Measurements from ENCODE around the gene PM20D2. TPM values are rescaled to one million over a fixed set of nuclear protein-coding genes. Genes with fewer than 3 reads are reported as not detected.

PM20D2 gene
- total and polyA plus RNA-seq, 3 donors from 2014 or later: 4.4 to 7.1 (median 6.9) TPM

DNA sequence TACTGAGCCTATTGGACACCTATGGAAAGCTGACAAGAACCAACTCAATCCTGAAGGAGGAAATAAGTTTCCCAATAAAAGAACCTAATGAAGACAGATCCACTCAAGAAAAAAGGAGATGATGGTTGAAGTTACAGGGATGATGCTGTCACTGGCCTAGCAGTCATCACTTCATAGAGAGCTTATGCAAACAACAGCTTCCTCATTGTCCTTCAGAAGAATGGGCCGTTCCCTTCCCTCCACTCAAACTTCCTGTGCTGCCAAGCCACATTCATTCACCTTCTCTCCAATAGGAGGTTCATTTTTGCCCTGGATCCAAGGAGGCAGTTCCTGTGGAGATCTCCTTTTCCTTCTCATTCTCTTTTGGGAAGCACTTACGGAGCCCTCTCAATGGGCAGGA, 13.8 kb upstream of the PM20D2 start:
- H3K9me3 ChIP-seq: no peaks in the 10 kb centered on the region
- no peaks in the 10 kb centered on the region for H3K36me3 ChIP-seq (ENCODE audit: low read depth, missing control alignments)
- no peak for TF ChIP-seq POLR2A (IDR thresholded peaks at IDR 0.05)
- TF ChIP-seq, protein P1, sequence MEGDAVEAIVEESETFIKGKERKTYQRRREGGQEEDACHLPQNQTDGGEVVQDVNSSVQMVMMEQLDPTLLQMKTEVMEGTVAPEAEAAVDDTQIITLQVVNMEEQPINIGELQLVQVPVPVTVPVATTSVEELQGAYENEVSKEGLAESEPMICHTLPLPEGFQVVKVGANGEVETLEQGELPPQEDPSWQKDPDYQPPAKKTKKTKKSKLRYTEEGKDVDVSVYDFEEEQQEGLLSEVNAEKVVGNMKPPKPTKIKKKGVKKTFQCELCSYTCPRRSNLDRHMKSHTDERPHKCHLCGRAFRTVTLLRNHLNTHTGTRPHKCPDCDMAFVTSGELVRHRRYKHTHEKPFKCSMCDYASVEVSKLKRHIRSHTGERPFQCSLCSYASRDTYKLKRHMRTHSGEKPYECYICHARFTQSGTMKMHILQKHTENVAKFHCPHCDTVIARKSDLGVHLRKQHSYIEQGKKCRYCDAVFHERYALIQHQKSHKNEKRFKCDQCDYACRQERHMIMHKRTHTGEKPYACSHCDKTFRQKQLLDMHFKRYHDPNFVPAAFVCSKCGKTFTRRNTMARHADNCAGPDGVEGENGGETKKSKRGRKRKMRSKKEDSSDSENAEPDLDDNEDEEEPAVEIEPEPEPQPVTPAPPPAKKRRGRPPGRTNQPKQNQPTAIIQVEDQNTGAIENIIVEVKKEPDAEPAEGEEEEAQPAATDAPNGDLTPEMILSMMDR (IDR thresholded peaks at IDR 0.05): no peak
- WGBS, 2 donors: 86 to 88% methylated on average over 2 of the region's 2 CpGs
- DNase-seq: no peak
- intact Hi-C loops (cut with DNase I; ENCODE audit: low total_unique reads): no loop called here
- H3K27ac ChIP-seq: no peak overlapping the region
- no peak overlapping the region for H3K4me3 ChIP-seq
- no peaks in the 10 kb centered on the region for H3K4me1 ChIP-seq
- no peaks in the 10 kb centered on the region for H3K27me3 ChIP-seq

DNA sequence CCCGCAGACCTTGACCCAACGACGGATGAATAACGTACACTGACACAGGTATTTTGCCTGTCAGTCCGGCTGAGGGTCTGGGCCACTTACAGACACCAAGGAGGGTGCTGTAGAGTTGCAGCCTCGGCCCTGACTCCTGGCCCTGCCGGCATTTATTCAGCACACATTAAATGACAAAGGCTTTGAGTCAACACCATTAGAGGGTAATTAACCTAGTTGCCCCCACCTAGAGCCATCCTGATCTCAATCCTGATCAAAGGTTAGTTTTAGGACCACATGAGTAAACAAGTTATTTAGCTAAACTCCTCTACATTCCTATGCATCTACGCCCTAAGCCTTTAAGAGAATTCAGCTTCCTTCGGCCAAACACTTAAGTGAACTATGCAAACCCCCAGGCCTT, 11.9 kb upstream of the PM20D2 start:
- H3K4me1 ChIP-seq: no peaks in the 10 kb centered on the region
- WGBS, 2 donors: 78 to 85% methylated on average over 9 of the region's 9 CpGs
- H3K27ac ChIP-seq: no peak overlapping the region
- H3K36me3 ChIP-seq (ENCODE audit: low read depth, missing control alignments): no peaks in the 10 kb centered on the region
- intact Hi-C loops (cut with DNase I; ENCODE audit: low total_unique reads): no loop called here
- H3K4me3 ChIP-seq: no peak overlapping the region
- DNase-seq: no peak
- no peaks in the 10 kb centered on the region for H3K9me3 ChIP-seq
- TF ChIP-seq, protein P1 (IDR thresholded peaks at IDR 0.05): no peak
- TF ChIP-seq POLR2A (IDR thresholded peaks at IDR 0.05): no peak
- no peaks in the 10 kb centered on the region for H3K27me3 ChIP-seq

DNA sequence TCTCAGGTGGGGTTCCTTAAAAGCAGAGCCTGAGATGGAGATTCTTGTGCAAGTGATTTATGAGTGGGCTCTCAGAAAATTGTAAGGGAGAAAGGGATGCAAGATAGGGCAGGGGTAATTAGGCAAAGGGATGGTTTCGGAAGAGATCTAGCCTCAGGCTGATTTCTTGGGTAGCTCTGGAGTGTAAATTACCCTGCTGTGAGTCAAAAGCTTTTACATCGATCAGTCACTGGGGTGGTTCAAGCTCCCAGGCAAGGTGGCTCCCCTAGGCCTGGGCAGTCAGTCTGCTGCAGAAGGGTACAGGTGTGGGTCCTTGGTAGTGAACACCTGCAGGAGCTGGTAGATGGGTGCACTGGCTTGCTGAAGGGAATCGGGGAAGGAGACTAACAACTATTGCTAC, 11.1 kb upstream of the PM20D2 start:
- no peak overlapping the region for H3K4me3 ChIP-seq
- TF ChIP-seq, protein P1 (IDR thresholded peaks at IDR 0.05): no peak
- TF ChIP-seq POLR2A (IDR thresholded peaks at IDR 0.05): no peak
- no peaks in the 10 kb centered on the region for H3K36me3 ChIP-seq (ENCODE audit: low read depth, missing control alignments)
- H3K27me3 ChIP-seq: no peaks in the 10 kb centered on the region
- intact Hi-C loops (cut with DNase I; ENCODE audit: low total_unique reads): no loop called here
- H3K9me3 ChIP-seq: no peaks in the 10 kb centered on the region
- H3K4me1 ChIP-seq: no peaks in the 10 kb centered on the region
- no peak overlapping the region for H3K27ac ChIP-seq
- no peak for DNase-seq
- 75 to 84% methylated on average over 3 of the region's 3 CpGs for WGBS, 2 donors

DNA sequence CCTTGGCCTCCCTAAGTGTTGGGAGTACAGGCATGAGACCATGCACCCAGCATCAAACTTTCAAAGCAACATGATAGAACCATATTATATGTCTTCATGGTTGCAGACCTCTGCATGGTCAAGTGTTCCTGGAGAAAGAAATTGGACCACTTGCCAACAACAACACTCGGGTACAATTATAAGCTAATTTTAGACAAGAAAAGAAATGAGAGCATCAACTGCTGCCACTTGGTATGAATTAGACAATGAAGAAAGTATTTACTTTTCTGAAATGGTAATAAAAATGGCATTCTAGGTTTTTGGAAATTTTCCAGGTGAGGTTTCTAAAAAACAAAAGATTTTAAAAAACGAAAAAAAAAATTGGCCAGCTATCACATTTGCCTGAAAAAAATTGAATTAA, 7.7 kb upstream of the PM20D2 start:
- Histone ChIP-seq H3K27ac (no peak overlapping the region), H3K27me3 (no peaks in the 10 kb centered on the region), H3K9me3 (no peaks in the 10 kb centered on the region), H3K36me3 (ENCODE audit: low read depth, missing control alignments) (no peaks in the 10 kb centered on the region), H3K4me3 (no peak overlapping the region), H3K4me1 (no peaks in the 10 kb centered on the region)
- DNase-seq: no peak
- TF ChIP-seq, protein P1 (IDR thresholded peaks at IDR 0.05): no peak
- TF ChIP-seq POLR2A (IDR thresholded peaks at IDR 0.05): no peak
- 67 to 71% methylated on average over 2 of the region's 2 CpGs for WGBS, 2 donors
- intact Hi-C loops (cut with DNase I; ENCODE audit: low total_unique reads): no loop called here

DNA sequence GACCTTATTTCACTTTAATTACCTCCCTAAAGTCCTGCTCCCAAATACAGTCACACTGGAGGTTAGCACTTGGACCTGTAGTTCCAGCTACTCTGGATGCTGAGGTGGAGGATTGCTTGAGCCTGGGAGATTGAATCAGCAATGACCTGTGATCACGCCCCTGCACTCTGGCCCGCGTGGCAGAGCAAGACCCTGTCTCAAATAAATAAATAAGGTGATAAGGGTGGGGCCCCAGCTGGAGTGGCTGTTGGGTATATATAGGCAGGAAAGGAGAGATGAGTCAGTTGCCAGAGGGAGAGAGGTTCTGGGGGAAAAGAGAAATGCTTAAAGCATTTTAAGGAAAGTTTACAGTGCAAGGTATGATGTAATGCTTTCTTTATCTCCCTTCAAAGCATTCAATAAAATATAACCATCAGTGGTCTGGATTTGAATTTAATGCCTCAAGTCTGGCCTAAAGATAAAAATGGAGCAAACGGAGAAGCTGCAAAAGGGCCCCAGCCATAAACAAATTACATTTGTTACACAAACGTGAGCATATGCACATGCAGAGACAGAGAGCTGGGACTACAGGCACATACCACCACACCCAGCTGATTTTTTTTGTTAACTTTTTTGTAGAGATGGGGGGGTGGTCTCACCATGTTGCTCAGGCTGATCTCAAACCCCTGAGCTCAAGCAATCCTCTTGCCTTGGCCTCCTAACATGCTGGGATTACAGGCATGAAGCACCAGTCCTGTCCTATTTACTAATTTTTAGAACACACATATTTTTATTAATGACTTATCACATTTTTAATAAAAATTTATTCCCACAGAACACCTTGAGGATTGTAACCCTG, 6.1 kb upstream of the PM20D2 start:
- H3K4me3 ChIP-seq: no peak overlapping the region
- TF ChIP-seq, protein P1 (IDR thresholded peaks at IDR 0.05): no peak
- no peak for TF ChIP-seq POLR2A (IDR thresholded peaks at IDR 0.05)
- no peaks in the 10 kb centered on the region for H3K36me3 ChIP-seq (ENCODE audit: low read depth, missing control alignments)
- H3K27me3 ChIP-seq: no peaks in the 10 kb centered on the region
- intact Hi-C loops (cut with DNase I; ENCODE audit: low total_unique reads): no loop called here
- no peak for DNase-seq
- H3K4me1 ChIP-seq: no peaks in the 10 kb centered on the region
- H3K9me3 ChIP-seq: no peaks in the 10 kb centered on the region
- no peak overlapping the region for H3K27ac ChIP-seq
- WGBS, 2 donors: 79 to 82% methylated on average over 5 of the region's 5 CpGs

Measured in testis (tissue), 3 donors.